Activated CD8-positive, alpha-beta memory T cell treated with anti-CD3 and anti-CD28 coated beads for 4 hours (primary cell): ENCODE data around the gene MBD4.

Experiments used
- DNase-seq, 2 donors: peaks; one replicate each; pipeline ENCODE4 v3.0.0-alpha.2; 2020; ENCODE audit warnings: low read depth in 2 of 2

The MBD4 gene

GRCh38 chr3:129382366-129382765 lies 57.4 kb downstream of the MBD4 start:
- DNase-seq: no peak
